ENCODE measurements around the gene GNA14.

GRCh38 chr9:77422969-77423368 is 225.2 kb downstream of the GNA14 start:
- no peak for TF ChIP-seq EZH2 (IDR thresholded peaks at IDR 0.05; ENCODE audit: low read length, missing control alignments)
- TF ChIP-seq, protein P1, sequence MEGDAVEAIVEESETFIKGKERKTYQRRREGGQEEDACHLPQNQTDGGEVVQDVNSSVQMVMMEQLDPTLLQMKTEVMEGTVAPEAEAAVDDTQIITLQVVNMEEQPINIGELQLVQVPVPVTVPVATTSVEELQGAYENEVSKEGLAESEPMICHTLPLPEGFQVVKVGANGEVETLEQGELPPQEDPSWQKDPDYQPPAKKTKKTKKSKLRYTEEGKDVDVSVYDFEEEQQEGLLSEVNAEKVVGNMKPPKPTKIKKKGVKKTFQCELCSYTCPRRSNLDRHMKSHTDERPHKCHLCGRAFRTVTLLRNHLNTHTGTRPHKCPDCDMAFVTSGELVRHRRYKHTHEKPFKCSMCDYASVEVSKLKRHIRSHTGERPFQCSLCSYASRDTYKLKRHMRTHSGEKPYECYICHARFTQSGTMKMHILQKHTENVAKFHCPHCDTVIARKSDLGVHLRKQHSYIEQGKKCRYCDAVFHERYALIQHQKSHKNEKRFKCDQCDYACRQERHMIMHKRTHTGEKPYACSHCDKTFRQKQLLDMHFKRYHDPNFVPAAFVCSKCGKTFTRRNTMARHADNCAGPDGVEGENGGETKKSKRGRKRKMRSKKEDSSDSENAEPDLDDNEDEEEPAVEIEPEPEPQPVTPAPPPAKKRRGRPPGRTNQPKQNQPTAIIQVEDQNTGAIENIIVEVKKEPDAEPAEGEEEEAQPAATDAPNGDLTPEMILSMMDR (conservative IDR thresholded peaks at IDR 0.05 in 1 of 2, IDR thresholded peaks at IDR 0.05 in 1 of 2; ENCODE audit: low read depth in 1 of 2, low read length in 2 of 2): no peak

Measured in fibroblast of lung (primary cell).